ENCODE measurements around the gene C1QTNF3.
"Not testable (repeated sequence)": the region's sequence is repeated elsewhere in the genome, so short reads cannot be mapped to it uniquely, and the experiment has no call there.

DNA sequence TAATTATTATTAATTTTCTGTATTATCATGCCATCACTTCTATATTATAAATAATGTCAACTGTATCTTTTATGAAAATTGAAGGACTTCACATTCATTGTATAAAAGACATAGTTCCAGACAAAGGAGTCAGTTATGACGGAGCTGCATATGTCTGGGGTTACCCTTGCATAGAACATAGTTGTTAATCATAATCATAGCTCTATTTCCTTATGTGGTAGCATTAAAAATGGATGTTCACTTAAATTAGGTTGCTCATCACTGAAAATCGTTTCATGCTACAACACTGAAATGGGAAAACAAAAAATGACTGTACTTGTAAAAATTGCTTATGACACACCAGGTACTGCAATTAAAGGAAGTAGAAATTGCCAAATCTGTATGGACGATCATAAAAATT lies 46.8 kb upstream of the C1QTNF3 start:
- TF ChIP-seq, protein P1, sequence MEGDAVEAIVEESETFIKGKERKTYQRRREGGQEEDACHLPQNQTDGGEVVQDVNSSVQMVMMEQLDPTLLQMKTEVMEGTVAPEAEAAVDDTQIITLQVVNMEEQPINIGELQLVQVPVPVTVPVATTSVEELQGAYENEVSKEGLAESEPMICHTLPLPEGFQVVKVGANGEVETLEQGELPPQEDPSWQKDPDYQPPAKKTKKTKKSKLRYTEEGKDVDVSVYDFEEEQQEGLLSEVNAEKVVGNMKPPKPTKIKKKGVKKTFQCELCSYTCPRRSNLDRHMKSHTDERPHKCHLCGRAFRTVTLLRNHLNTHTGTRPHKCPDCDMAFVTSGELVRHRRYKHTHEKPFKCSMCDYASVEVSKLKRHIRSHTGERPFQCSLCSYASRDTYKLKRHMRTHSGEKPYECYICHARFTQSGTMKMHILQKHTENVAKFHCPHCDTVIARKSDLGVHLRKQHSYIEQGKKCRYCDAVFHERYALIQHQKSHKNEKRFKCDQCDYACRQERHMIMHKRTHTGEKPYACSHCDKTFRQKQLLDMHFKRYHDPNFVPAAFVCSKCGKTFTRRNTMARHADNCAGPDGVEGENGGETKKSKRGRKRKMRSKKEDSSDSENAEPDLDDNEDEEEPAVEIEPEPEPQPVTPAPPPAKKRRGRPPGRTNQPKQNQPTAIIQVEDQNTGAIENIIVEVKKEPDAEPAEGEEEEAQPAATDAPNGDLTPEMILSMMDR (IDR thresholded peaks at IDR 0.05; ENCODE audit: insufficient read depth, low read length, poor library complexity, severe bottlenecking), result not testable (repeated sequence)
- not testable (repeated sequence) for TF ChIP-seq EZH2phosphoT487 (conservative IDR thresholded peaks at IDR 0.05; ENCODE audit: low read length)
